ENCODE results near the gene MYB.

MYB gene

DNA sequence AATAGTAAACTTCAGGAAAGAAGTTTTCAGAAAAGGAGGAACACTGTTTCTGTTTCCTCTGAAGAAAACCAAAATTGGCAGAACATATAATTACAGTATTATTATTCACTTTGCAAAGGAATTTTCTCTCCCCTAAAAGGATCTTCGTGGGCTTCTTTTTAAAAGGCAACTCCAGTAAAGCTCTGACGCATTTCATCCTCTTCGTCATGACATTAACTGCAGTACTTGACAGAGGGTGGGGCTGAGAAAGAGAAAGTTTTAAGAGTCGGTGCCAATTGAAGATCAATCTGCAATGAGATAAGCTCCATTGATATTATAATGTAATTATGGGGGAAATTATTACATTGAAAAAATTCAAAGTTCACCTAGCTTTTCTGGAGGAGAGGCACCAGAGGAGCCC, 75.8 kb downstream of the MYB start:
- DNase-seq = no peak

- no peak for DNase-seq
These were observed 76.7 kb downstream of the MYB start for GRCh38 chr6:135257631-135258405.

DNA sequence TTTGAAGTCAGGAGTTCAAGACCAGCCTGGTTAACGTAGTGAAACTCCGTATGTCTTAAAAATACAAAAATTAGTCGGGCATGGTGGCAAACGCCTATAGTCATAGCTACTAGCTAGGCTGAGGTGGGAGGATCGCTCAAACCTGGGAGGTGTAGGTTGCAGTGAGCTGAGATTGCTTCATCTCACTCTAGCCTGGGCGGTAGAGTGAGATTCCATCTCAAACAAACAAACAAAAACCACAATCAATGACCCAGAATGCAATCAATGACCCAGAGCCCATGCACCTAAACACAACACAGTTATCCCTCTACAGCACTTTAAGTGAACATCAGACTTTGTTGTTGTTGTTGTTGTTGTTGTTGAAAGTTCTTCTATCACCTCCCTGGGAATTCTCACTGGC, 77.9 kb downstream of the MYB start:
- no peak for DNase-seq

- no peak for DNase-seq
These were observed 79.5 kb downstream of the MYB start for GRCh38 chr6:135260612-135261011.

DNA sequence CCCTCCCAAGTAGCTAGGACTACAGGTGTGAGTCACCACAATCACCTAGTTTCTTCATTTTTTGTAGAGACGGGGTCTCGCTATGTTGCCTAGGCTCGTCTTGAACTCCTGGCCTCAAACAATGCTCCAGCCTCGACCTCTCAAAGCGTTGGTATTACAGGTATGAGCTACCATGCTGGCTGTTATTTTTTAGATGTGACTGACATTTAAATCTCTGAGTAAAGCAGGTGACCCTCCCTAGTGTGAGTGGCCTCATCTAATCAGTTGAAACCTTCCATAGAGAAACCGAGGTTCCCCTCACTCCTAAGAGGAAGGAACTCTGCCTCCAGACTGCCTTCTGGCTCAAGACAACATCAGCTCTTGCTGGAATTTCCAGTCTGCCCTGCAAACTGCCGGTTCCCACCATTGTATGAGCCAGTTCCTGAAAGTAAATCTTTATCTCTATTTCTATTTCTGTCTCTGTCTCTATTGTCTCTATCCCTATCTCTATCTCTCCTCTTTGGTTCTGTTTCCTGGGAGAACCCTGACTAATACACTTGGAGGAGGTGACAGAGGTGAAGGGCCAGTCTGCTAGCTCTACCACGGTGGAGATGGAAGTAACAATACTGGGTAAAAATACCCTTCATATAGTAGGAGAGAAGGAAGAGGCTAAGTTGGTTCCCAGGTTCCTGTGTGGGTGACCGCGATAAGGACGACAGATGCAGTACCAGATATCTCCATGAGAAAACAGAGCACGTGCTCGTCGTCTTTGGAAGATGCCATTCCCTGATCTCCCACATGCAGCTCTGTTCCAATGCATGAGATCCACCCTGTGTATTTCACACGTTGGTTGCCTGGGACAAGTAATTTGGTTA, 81.0 kb downstream of the MYB start:
- DNase-seq = no peak

DNA sequence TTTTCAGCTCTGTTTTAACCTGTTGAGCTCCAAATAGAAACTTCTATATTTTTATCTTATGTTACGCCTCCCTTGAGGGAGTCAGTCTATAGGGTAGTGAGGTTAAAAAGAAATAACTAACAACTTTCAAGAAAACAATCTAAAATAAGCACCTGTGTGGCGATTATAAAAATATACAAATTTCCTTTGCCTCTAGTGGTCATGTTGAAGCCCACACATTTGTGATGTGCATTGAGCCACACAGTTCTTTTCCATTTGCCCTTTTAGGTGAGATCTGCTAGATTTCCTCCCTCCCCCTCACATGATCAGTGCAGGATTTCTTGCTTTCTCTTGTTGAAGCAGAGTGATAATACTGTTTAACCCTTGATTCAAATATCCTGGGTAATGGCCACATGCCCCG, 84.2 kb downstream of the MYB start:
- no peak for DNase-seq

DNA sequence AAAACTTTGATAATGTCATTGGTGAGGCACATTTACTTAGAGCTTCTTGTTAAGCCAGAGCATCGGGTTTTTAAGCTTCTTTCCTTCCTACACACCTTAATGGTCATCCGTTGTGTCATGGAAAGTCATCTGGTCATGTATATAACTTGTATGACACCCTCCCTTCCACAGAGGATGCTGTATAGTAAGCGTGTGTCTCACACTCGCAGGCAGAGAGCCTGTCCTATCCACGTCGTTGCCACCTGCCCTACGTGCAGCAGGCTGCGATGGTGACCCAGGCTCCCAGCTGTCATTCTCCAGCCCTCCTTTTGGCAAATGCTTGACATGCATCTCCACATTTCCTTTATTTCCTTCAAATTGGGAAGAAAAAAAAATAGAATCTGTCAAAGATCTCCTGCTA, 85.6 kb downstream of the MYB start:
- no peak for DNase-seq

- DNase-seq = no peak
These were observed 86.0 kb downstream of the MYB start for GRCh38 chr6:135267085-135267484.

GRCh38 chr6:135268263-135268662, 87.2 kb downstream of the MYB start:
- DNase-seq = no peak

- DNase-seq = no peak
These were observed 87.6 kb downstream of the MYB start for GRCh38 chr6:135268740-135269139.

All from CD4-positive, alpha-beta T cell treated with Interleukin-17A for 4 hours (primary cell).